DOHH2 (cell line): ENCODE data around the gene SLC9A1.

Experiments used
- H3F3A ChIP-seq: fragments of 200-600 bp; sonication (generic), shearing (Covaris generic); 2 replicates; pipeline ENCODE4 v1.6.0; 2016; ENCODE audit warnings: antibody characterized with exemption, mild to moderate bottlenecking; ENCODE audit not compliant: control insufficient read depth, insufficient read depth
- H3K27ac ChIP-seq: fragments of 200-600 bp; sonication (generic); 2 replicates; pipeline ENCODE4 v1.5.1; 2014; ENCODE audit warnings: low read depth, mild to moderate bottlenecking, low read length, moderate library complexity
- H3K27me3 ChIP-seq: fragments of 200-600 bp; sonication (generic); 2 replicates; pipeline ENCODE4 v1.6.1; 2014; ENCODE audit warnings: mild to moderate bottlenecking, low read length, mixed read lengths; ENCODE audit not compliant: control insufficient read depth
- H3K36me3 ChIP-seq: fragments of 200-600 bp; sonication (generic); 2 replicates; pipeline ENCODE4 v1.6.1; 2014; ENCODE audit warnings: mild to moderate bottlenecking, low read length, moderate library complexity, mixed read lengths; ENCODE audit not compliant: control insufficient read depth
- H3K4me1 ChIP-seq: fragments of 200-600 bp; sonication (generic); 2 replicates; pipeline ENCODE4 v1.6.1; 2014; ENCODE audit warnings: mild to moderate bottlenecking, low read length, mixed read lengths; ENCODE audit not compliant: control insufficient read depth
- H3K4me2 ChIP-seq: fragments of 200-600 bp; sonication (generic); 2 replicates; pipeline ENCODE4 v1.6.0; 2014; ENCODE audit warnings: mild to moderate bottlenecking, low read length, moderate library complexity
- H3K4me3 ChIP-seq: fragments of 200-600 bp; sonication (generic); 2 replicates; pipeline ENCODE4 v1.5.1; 2014; ENCODE audit warnings: mild to moderate bottlenecking, low read length, mixed read lengths
- H3K79me2 ChIP-seq: fragments of 200-600 bp; sonication (generic); 2 replicates; pipeline ENCODE4 v1.6.1; 2014; ENCODE audit warnings: mild to moderate bottlenecking, low read length, mixed read lengths; ENCODE audit not compliant: control insufficient read depth
- H3K9me2 ChIP-seq: fragments of 200-600 bp; sonication (generic); replicated peaks from 2 replicates; pipeline ENCODE4 v1.6.1; 2014; ENCODE audit warnings: mild to moderate bottlenecking, low read length, mixed read lengths; ENCODE audit not compliant: control insufficient read depth
- H3K9me3 ChIP-seq: fragments of 200-600 bp; sonication (generic); 2 replicates; pipeline ENCODE4 v1.6.1; 2014; ENCODE audit warnings: antibody characterized with exemption, low read length, mixed read lengths; ENCODE audit not compliant: control insufficient read depth, insufficient read depth
- H4K20me1 ChIP-seq: fragments of 200-600 bp; sonication (generic); 2 replicates; pipeline ENCODE4 v1.6.0; 2014; ENCODE audit warnings: low read depth, mild to moderate bottlenecking, antibody characterized with exemption, low read length, moderate library complexity; ENCODE audit not compliant: control insufficient read depth, insufficient read depth
- EZH2phosphoT487 ChIP-seq: fragments of 200-600 bp; sonication (generic); IDR thresholded peaks from 2 replicates; pipeline ENCODE4 v1.6.1; 2017; ENCODE audit warnings: borderline replicate concordance, mild to moderate bottlenecking, antibody characterized with exemption, low read length, moderate library complexity, mixed read lengths
- TF ChIP-seq, protein P1 (sequence below): fragments of 200-600 bp; sonication (generic); IDR thresholded peaks from one replicate; pipeline ENCODE4 v1.5.1; 2014; ENCODE audit warnings: antibody characterized with exemption, mild to moderate bottlenecking, low read depth, low read length; ENCODE audit not compliant: poor library complexity, severe bottlenecking

The SLC9A1 gene

DNA sequence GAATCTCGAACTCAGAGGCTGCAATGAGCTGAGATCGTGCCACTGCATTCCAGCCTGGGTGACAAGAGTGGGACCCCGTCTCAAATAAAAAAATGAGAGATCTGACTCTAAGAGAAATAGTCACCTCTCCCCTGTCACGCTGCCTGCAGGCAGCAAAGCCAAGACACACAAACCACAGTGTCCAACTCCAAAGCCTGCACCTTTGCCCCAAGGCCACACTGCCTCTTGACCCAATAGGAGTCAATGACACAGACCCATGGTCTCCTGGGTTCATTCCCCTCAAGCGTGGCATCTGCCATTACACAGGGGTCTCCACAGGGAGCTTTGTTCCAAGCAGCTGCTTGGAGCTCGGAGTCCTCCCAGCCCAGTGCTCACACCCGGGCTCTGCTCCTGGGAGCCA, 46.3 kb downstream of the SLC9A1 start:
- no peak overlapping the region for H3K4me3 ChIP-seq
- H3K4me2 ChIP-seq, result no peak overlapping the region
- H3K27ac ChIP-seq, result no peak overlapping the region
- H3K4me1 ChIP-seq, result peaks cover 23% of the 10 kb centered on the region
- H4K20me1 ChIP-seq, result no peaks in the 10 kb centered on the region
- H3K27me3 ChIP-seq, result no peaks in the 10 kb centered on the region
- no peaks in the 10 kb centered on the region for H3K79me2 ChIP-seq
- no peak for TF ChIP-seq EZH2phosphoT487
- TF ChIP-seq, protein P1, sequence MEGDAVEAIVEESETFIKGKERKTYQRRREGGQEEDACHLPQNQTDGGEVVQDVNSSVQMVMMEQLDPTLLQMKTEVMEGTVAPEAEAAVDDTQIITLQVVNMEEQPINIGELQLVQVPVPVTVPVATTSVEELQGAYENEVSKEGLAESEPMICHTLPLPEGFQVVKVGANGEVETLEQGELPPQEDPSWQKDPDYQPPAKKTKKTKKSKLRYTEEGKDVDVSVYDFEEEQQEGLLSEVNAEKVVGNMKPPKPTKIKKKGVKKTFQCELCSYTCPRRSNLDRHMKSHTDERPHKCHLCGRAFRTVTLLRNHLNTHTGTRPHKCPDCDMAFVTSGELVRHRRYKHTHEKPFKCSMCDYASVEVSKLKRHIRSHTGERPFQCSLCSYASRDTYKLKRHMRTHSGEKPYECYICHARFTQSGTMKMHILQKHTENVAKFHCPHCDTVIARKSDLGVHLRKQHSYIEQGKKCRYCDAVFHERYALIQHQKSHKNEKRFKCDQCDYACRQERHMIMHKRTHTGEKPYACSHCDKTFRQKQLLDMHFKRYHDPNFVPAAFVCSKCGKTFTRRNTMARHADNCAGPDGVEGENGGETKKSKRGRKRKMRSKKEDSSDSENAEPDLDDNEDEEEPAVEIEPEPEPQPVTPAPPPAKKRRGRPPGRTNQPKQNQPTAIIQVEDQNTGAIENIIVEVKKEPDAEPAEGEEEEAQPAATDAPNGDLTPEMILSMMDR, result no peak
- no peaks in the 10 kb centered on the region for H3K9me2 ChIP-seq
- H3K36me3 ChIP-seq, result peaks cover 9% of the 10 kb centered on the region
- H3K9me3 ChIP-seq, result no peaks in the 10 kb centered on the region
- H3F3A ChIP-seq, result peaks cover 10% of the 10 kb centered on the region

DNA sequence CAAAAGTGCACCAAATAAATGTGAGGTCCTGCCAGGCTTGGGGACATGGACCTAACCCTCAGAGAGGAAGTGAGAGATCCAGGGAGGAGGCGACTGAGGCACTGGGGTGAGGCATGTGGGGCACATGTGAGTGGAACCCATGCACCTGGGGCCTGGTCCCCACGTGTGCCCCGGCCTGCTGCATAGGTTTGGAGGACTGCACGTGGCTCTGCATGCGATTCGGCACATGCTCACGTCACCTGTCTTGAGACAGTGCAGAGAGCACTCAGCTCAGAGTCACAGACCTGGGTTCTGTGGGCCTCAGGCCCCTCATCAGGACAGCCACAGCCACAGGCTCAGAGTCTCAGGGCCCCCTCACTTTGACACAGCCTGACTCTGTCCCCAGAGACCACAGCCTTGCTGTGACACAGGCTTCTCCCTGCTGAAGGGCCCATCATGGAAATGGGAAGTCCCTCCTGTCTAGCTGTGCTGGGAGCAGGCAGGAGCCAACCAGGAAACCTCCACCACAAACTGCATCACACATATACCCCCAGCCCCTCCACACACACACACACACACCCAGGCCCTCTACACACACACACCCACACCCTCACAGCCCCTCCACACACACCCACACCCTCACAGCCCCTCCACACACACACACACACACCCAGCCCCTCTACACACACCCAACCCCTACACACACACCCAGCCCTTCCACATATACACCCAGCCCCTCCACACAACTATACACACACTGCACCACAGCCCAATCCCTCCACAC, 48.2 kb downstream of the SLC9A1 start:
- Histone ChIP-seq H3F3A (peaks cover 12% of the 10 kb centered on the region), H3K9me2 (no peaks in the 10 kb centered on the region), H3K4me3 (no peak overlapping the region), H3K36me3 (peaks cover 13% of the 10 kb centered on the region), H3K4me2 (peak overlapping the region; percentile 26; the same call in 1 of the 2 replicates), H3K27me3 (no peaks in the 10 kb centered on the region), H3K79me2 (no peaks in the 10 kb centered on the region), H4K20me1 (no peaks in the 10 kb centered on the region), H3K27ac (peak overlapping the region; percentile 36), H3K4me1 (peaks cover 15% of the 10 kb centered on the region), H3K9me3 (no peaks in the 10 kb centered on the region)
- TF ChIP-seq, protein P1, result no peak
- TF ChIP-seq EZH2phosphoT487, result no peak

DNA sequence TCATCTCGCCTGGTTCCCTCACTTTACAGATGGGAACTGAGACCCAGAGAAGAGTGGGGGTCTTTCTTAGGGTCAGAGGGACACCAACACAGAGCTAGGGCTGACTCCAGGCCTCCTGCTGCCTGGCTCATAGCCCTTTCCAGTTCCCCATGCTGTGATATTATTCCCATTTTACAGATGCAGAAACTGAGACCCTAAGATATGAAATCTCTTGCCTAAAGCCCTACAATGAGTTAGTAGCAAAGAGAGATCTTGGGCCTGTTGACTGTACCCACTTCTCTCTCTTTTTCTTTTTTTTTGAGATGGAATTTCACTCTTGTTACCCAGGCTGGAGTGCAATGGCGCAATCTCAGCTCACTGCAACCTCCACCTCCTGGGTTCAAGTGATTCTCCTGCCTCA, 49.9 kb downstream of the SLC9A1 start:
- Histone ChIP-seq H3K36me3 (peaks cover 13% of the 10 kb centered on the region), H3F3A (peaks cover 12% of the 10 kb centered on the region), H3K79me2 (no peaks in the 10 kb centered on the region), H3K27ac (no peak overlapping the region), H3K4me3 (no peak overlapping the region), H3K9me2 (no peaks in the 10 kb centered on the region), H3K27me3 (no peaks in the 10 kb centered on the region), H4K20me1 (no peaks in the 10 kb centered on the region), H3K4me1 (peaks cover 18% of the 10 kb centered on the region), H3K9me3 (no peaks in the 10 kb centered on the region), H3K4me2 (no peak overlapping the region)
- TF ChIP-seq, protein P1, result no peak
- no peak for TF ChIP-seq EZH2phosphoT487
